NCI-H1105 (cell line): Measurements from ENCODE around the gene C11orf24.

Experiments
- DNase-seq: peaks from one replicate; lab custom pipeline; 2025; lab: John Stamatoyannopoulos, UW

The C11orf24 gene

DNA sequence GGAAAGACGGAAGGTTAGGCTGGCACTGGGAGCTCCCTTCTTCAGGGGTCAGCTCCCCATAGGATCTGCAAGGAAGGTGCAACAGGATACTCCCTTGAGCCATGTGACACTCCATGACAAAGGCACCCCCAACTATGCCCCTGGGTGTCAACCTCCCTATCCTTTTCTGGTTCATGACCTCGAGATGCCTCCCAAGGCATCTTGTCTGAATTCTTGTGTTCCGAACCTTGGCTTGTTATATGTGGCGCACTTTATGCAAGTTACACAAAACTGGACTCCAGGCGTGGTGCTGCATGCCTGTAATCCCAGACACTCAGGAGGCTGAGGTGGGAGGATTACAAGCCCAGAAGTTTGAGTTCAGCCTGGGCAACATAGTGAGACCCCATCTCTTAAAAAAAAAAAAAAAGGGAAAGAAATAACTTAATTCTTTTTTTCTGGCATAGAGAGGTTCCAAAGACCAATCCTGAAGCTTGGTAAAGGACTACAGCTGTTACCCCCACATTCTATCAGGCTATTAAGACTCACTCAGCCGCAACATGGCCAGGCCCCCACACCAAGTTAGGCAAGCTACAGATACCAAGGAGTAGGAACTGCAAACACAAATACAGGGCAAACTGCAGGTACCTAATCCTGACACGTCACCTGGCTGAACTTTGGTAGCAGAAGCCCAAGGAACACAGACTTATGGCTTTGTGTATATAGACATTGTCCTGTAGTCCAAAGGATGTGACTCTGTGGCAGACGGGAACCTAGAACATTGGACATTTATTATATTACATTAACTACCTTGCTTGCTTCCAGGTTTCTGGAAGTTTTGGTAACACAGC lies 1.4 kb downstream of the C11orf24 start:
- no peak for DNase-seq

DNA sequence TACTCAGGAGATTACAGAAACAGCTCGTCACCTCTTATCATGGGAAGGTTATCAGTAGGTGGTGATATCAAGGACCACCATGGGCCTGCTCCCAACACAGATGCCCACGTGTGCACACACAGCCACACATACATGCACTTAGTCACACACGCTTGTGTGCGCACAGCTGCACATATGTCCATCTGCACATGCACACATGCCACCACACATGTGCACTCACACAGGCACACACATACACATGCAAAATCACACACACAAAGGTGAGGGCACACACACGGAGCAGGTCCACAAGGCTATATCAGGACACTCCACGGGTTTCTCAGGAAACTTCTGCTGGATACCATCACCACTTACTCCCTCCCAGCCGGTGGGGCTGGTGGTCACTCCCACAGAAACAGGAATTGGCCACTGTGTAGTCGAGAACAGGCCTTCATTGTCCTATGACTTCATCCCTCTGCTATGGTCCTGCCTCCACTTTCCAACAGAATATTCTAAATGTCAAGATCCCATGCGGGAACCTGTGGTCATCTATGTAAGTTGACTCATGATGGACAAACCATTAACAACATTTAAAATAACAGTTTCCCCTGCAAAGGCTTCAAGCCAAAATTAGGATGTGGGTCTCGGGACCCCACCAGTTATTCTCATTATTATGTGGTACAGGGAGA lies 2.2 kb downstream of the C11orf24 start:
- DNase-seq, result no peak

DNA sequence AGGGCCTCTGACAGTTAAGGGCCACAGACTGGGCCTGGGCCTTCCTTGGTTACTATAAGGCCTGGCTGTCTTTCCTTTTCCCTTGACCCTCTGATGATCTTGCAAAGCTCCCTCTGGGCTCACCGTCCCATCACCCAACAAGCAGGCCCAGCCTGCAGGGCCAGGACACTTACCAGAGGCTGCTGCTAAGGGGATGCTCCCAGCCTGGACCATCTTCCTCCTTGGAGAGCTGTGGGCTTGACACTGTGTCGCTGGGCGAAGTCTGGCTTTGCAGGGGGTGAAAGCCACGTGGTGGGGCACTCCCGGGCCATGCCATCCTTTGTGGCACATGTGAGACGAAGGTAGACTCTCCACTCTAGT lies 3.9 kb downstream of the C11orf24 start:
- no peak for DNase-seq

DNA sequence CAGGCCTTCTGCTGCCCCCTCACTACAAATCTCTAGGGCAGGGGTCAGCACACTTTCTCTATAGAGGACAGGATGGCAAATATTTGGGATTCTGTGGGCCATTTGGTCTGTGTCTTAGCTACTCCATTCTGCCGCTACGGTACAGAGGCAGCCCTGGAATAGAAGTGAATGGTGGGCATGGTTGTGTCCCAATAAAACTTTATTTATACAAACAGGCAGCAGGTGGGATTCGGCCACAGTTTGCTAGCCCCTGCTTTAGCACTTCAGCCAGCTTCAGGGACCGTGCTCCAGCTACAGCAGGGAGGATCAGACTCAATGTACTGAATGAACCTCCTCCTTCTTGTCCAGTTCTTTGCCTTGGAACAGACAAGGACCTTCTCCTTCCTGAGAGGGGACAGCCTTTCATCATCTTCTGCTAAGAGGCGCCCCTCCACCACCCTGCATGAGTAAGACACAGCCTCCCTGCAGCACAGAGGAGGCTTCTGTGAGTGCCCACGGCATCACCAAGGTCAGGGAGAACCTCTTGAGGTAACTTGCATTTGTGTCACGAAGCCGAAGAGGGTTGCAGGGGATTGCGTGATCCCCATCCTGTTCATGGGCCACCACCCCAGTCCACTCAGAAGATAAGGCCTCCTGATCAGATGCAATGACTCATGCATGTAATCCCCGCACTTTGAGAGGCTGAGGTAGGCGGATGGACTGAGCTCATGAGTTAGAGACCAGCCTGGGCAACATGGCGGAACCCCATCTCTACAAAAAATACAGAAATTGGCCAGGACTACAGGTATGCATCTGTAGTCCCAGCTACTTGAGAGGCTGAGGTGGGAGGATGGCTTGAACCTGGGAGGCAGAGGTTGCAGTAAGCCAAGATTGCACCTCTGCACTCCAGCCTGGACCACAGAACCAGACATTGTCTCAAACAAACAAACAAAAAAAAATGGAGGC lies 4.6 kb downstream of the C11orf24 start:
- no peak for DNase-seq

DNA sequence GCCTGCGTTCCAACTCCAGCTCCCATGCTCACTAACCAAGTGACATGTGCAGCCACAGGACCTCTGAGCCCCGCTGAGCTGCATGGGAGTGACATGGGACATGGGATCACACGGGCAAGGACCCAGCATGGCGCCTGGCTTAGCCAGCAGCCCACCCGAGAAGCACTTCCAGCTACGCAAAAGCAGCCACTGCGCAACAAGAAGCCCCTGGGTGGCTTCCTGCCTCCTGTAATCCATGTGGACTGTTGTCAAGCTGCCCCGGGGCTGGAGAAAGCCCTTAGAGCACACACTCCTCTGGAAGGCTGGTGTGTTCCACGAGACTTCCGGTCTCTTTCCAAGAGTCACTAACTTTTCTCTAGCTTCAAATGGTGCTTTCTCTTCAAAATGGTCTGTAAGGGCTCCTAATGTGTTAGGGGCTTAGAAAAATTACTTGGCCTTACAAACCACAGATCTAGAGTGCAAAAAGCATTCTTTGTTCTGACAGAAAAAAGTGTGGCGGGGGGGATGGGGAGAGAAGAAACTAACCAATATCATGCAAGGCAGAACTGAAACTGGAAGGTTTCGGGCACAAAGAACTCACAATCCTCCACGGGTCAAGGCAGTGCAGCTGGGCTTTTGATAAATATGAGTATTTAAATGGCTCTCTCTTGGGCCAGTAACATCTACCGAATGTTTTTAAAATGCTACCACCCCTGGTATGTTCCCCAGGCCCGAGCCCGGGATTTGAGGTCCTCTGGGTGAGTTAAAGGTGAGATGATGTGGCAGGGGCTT lies 5.5 kb downstream of the C11orf24 start:
- DNase-seq, result no peak

DNA sequence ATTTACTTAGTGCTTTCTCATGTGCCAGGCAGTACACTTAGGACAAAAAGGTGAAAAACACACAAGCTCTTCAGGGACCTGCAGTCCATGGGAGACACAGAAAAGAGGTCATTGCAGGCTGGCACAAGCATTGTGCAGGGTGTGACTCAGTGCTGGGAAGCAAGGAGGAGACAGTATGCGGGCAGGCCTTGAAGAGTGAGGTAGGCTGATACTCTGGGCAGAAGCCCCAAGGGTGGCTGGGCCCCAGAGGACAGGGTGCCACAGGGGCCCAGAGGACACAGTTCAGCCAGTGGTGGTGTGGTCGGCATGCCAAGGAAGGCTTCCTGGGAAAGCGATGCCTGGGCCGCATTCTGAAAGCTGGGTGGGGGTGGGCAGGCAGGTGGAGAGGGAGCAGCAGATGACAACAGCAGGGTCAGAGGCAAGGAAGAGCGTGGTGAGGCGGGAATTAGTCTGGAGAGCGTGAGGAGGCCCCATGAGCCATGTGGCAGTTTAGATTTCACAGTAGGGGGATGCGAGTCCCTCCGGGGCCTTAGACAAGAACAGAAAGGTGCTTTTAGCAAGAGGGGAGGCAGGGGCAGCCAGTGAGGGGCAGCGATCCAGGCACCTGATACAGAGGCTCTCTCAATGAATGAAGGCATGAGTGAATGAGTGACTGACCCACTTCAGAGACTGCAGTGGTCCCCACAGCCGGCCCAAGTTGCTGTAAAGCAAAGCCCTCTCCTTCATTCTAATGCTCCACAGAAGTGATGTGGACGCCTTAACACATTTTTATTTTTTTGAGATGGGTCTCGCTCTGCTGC lies 6.8 kb downstream of the C11orf24 start:
- no peak for DNase-seq

DNA sequence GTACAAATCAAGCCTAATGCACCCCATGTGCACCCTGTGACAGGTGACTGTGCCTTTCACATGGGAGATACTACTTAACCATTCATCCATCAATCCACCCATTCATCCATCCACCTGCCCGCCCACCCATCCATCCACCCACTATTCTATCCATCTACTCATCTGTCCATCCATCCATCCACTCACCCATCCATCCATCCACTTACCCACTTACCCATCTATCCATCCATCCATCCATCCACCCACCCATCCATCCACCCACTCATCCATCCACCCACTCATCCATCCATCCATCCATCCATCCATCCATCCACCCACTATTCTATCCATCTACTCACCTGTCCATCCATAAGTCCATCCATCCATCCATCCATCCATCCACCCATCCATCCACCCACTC lies 7.5 kb downstream of the C11orf24 start:
- no peak for DNase-seq

DNA sequence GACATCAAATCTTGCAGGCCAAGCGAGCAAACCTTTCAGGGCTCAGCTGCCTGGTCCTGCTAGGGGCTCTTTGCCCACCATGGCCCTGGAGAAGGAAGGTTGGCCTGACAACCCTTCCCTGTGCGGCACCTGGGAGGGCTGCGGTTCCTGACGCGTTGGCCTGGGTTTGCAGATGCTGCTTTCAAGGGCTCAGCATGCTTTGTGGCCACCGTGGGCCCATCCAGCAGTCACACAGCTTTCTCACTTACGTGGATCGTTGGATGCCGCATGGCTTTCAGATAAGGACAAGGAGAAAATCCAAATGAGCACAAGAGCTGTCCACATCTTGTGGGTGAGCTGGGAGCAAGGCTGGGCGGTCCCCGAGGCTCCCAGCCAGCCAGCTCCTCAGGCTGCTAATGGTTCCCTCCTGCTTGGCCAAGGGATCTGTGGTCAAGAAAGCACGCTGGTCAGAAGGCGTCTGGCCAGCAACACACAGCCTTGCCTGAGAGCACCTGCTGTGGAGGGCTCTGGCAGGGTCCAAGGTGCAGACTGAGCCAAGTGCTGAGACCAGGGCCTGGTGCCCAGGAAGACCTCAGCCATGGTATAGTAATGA lies 8.2 kb downstream of the C11orf24 start:
- DNase-seq, result no peak

DNA sequence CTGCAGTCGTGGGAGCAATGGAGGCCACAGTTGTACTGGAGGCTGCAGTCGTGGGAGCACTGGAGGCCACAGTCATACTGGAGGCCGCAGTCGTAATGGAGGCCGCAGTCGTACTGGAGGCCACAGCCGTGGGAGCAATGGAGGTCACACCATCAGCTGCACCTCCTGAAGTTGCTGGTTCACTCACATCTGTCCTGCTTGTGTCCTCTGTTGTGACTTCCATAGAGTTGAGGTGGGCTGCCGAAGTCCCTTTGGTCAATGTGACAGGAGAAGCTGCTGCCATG lies 9.3 kb downstream of the C11orf24 start:
- no peak for DNase-seq

DNA sequence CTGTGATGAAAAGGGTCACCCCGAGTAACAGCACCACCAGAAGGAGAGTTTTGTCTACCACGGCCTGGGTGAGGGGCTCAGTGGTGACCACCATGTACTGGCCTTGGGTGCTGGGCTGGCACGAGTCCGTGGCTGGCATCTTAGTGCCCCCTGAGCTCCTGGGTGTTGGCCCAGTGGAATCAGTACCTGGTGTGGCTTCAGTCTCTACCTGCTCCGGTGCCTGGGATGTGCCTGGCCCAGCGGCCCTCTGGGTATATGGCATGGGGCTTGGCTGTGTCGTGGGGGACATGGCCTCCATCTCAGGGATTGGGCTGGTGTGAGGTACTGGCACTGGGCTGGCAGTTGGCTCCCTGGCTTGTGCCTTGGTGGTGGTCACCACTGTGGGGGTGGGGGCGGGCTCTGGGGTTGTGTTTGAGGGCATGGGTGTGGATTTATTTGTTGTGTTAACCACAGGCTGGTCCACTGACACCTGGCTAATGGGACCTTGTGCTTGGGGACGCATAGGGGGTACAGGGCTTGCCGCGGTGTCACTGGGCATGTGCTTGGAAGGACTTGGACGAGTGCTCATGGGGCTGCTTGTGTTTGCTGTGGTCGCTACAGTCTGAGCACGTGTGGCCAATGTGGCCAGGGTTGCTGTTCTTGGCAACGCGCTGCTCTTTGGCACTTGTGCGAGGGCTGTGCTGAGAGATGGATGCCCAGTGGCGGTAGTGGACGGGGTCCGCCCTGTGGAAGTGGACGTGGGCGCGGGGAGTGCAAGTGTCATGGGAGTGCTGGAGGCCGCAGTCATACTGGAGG lies 9.8 kb downstream of the C11orf24 start:
- no peak for DNase-seq

DNA sequence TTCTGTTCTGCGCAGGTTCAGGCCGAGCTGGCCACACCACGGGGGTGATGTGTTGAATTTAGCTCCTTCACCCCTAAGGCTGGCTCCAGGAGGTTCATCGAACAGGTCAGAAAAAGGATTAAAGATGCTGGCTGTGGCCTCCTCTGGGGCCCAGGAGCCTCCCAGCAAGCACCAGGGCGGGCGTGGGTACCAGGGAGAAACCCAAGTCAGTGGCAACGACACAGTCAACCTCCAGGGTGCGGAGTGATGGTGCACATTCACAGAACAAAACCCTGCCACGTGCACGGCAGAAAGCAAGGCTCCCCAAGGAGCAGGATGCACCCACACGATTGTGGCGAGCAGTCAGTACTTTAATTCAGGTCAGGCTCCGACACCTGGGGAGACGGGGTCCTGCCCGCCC lies 10.8 kb downstream of the C11orf24 start:
- no peak for DNase-seq

DNA sequence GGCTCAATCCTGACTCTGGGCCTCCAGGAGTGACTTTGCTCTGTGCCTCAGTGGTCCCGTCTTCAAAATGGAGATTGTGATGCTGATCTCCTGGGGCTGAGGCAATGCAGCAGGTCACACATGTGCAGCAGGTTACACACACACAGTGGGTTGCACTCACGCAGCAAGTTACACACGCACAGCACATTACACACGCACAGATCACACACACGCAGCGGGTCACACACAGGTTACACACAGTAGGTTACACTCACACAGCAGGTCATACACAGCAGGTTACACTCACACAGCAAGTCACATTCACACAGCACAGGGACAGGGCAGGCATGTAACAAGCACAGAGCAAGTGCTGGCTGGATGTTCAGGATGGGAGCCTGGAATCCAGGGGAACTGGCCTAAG lies 11.3 kb downstream of the C11orf24 start:
- DNase-seq, result no peak

DNA sequence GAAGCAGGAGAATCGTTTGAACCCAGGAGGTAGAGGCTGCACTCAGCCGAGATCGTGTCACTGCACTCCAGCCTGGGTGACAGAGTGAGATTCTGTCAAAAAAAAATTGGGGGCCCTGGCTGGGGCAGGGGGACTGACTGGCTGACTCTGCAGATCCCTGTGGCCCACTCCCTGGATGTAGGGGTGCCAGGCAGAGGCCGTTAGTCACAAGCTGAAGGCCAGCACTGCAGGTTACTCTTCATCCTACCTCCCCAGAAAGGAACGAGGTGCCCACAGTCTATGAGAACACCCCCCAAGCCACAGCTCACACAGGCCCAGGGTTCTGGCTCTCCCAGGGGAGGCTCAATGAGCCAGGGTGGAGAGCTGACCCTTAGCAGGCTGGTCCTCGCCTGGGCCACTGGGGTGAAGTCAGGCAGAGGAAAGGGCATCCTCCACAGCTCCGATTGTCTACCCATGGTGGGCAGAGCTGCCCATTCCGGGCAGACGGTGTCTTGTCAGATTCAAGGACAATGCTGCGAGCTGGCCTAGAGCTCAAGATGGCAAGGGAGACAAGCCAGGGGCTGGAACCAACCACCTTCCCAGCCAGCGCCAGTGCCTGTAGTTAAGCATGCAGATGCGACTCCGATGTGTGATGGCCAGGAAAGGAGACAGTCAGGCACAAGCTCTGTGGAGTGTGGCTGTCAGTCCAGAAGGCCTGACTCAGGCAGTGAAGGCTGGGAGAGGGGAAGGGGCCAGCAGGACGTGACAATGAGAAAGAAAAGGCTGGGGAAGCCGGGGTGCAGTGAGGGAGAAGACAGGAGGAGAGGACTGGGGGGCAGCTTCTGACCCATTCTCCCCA lies 12.4 kb downstream of the C11orf24 start:
- DNase-seq, result no peak

DNA sequence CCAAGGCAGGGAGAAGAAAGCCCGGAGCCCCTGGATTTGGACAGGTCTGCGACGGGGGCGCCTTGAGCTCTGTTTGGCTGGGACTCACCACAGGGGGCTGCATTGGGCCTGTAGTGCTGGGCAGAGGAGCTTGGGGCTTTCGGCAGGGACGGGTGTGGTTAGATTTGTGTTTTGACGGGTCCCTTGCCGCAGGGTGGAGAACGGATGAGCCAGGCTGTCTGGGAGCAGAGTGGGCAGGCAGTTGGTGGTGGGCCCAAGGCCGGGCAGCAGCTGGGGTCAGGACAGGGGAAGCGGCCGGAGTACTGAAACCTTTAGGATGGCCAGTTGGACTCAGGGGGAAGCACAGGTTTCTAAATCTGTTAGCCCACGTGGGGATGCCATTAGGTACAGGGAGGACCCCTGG lies 13.4 kb downstream of the C11orf24 start:
- no peak for DNase-seq

DNA sequence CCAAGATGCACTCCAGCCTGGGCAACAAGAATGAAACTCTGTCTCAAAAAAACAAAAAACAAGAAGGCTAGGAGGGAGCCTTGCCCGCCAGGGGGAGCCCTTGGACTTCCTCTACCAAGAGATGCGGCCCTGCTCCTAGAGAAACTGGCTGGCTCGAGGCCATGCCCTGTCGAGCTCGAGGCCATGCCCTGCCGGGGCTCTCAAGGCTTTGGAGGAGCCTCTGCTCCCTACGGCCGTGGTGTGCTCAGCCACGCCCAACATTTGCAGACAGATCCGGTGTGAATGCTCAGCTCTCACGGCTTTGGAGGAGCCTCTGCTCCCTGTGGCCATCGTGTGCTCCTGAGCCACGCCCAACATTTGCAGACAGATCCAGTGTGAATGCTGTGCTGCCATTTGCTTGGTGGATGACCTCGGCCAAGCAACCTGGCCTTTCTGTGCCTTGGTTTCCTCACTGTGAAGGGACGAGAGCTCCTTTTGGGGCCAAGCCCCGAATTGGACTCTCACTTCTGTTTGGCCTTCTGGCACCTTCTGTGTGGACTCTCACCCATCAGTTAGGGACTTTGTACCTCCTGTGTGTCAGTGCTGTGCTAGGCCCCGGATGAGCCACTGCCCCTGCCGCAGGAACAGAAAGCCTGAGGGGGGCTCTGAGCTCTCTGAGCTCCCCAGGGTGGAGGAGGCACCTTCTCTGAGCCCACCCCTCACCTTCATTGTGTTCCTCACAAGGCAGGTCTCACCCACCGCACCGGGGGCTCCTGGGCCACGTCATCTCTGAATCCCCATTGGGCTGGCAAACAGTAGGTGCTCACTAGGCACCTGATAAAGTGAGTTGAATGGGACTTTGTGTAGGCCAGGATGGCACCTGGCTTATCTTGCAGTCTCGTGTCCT lies 14.1 kb downstream of the C11orf24 start:
- DNase-seq, result peak; percentile 92

DNA sequence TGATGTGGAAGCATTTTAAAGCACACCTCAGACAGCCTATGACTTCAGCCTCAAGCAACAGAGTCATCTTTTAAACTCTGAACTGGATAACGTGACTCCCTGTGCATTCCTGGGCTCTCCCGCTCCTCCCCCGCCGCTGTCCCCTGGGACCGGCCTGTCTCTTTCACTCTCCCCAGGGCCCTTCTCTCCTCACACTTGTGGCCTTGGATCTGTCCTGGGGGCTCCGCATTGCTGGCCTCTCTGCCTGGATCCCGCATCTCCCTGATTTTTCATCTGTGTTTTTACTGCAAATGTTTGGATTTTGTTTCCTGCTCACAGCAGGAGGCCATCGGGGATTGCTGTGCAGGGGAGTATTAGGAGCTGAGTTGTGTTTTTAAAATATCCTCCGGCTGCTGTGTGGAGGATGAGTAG lies 15.4 kb downstream of the C11orf24 start:
- no peak for DNase-seq

DNA sequence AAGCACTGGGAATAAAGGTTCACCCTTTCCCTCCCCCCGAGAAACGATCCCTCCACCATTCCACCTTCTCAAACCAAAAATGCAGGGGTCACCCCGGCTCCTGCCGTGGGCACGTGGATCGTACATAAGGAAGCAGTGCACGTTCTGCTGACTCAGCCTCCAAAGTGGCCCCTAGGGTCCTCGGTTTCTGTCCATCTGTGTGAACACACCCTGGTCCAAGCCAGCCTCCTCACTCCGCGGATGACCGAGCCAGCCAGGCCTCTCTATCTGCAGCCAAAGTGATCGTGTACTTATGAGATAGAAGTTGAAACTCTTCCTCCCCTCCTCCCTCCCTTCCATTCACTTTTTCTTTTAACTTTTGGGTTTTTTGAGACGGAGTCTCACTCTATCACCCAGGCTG lies 16.2 kb downstream of the C11orf24 start:
- DNase-seq, result no peak

DNA sequence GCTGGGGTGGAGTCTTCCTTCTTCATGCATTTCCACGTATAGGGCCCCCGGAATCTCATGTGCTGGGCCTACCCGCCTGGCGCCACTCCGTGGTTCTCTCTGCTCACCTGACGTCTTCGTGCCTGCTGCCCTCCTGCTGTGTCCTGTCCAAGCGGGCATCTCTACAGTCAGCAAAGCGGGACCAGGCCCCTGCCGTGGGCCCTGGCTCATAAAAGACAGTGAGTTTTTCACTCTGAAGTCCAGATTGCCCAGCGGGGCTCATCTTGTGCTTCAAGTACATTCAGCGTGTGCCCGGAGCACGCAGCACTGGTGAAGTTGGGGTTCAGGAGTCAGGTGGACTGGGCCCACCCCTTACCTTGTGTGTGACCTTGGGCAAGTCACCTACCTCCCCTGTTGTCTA lies 17.4 kb downstream of the C11orf24 start:
- no peak for DNase-seq
